CD4-positive, alpha-beta T cell treated with Interleukin-6 for 4 hours (primary cell): ENCODE data around the gene KRTAP12-4.
"Not testable (repeated sequence)": the region's sequence is repeated elsewhere in the genome, so short reads cannot be mapped to it uniquely, and the experiment has no call there.

Experiments
- DNase-seq: peaks from one replicate; pipeline ENCODE4 v3.0.0-alpha.2; 2020; ENCODE audit warnings: mixed read lengths

The KRTAP12-4 gene

GRCh38 chr21:44686843-44687561, 32.5 kb upstream of the KRTAP12-4 start:
- DNase-seq = no peak

- no peak for DNase-seq
Observed at GRCh38 chr21:44686000-44686781, 31.7 kb upstream of the KRTAP12-4 start.

- not testable (repeated sequence) for DNase-seq
Observed at GRCh38 chr21:44685050-44685449, 30.6 kb upstream of the KRTAP12-4 start.

- DNase-seq = no peak
Observed at GRCh38 chr21:44684483-44684882, 30.0 kb upstream of the KRTAP12-4 start.

GRCh38 chr21:44684077-44684476, 29.6 kb upstream of the KRTAP12-4 start:
- DNase-seq = no peak

DNA sequence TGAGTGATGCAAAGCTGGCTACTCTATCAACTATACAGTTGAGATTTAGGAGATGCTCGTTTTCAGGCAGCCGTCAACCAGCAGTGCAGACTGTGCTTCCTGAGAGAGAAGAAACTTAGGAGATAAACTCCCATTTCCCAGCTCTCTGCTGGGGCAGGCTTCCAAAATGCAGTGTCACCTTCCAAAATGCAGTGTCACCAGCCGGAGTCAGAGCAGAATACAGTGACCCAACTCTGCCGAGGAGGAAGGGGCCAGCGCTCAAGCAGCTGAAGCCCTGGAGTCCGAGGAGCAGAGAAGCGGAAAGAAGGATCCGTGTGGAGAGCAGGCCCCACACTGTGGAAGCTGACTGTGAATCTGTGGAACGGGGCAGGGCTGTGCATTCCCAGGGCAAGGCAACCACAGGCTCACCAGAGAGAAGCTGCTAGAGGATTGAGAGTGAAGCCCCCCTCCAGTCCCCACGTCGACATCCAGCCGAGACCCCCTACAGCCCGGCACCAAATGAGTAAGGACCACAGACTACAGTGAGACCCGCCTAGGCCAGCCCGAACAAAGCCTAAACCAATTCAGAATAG, 28.2 kb upstream of the KRTAP12-4 start:
- no peak for DNase-seq

GRCh38 chr21:44681861-44682579, 27.6 kb upstream of the KRTAP12-4 start, which contains the start of gene KRTAP12-1:
TSS of gene KRTAP12-1 (minus strand) at chr21:44682163. CDS start at chr21:44682123, 40 bp downstream.
- DNase-seq = no peak

DNA sequence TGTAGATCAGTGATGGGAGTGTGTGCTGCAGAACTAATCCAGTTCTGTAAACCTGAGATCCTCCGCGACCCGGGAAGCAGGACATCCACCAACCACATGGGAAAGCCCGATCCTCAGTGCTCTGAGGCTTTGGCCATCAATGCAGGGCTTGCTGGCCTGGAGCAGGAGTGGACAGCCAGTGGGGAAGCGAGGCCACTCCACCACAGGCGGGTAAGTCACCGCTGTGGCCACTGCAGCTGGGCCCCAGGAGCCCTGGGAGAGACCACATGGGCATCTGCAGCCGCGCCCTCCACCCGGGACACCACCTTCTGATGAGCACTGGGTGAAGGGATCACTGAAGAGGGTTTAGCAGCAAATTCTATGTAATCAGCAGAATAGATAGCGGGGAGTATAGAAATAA, 26.7 kb upstream of the KRTAP12-4 start:
- no peak for DNase-seq

DNA sequence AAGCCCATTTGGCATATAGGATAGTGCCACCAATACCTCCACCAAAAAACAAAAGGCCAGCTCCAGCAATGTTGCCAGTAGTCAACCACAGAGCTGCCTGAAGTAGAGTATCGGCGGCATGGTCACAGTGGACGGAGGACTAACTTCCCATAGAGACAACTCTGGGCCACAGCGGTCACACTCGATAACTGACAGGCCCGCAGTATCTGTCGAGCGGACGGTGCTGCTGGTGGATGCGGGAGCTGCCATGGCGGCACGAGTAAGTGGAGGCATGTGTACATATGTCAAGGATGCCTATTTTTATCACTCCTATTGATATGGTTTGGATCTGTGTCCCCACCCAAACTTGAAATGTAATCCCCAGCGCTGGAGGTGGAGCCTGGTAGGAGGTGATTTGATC, 23.4 kb upstream of the KRTAP12-4 start:
- no peak for DNase-seq

GRCh38 chr21:44671911-44672310, 17.5 kb upstream of the KRTAP12-4 start:
- DNase-seq = no peak

GRCh38 chr21:44670642-44671432, 16.4 kb upstream of the KRTAP12-4 start:
- DNase-seq = no peak

- DNase-seq = no peak
Observed at GRCh38 chr21:44667612-44668011, 13.2 kb upstream of the KRTAP12-4 start.

- DNase-seq = no peak
Observed at GRCh38 chr21:44666401-44667320, 12.2 kb upstream of the KRTAP12-4 start, which contains the start of gene KRTAP12-2. TSS of gene KRTAP12-2 (minus strand) at chr21:44666927. CDS start at chr21:44666886, 41 bp downstream.

DNA sequence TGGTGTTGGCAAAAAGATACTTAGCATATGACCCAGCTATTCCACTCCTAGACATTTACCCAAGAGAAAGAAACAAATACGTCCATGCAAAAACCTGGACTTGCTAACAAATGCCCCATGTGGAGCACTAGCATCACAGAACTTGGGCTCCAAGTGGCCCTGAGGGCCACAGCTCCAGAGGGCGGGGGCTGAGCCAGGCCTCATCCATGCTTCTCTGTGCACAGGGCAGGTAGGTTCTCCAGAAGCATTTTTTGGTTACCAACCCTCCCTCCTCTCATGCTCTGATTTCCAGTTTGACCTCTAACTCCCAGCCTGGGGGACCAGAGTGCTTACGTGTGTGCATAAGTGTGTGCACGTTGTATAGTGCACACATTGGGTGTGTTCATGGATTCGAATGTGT, 10.2 kb upstream of the KRTAP12-4 start:
- DNase-seq = no peak

GRCh38 chr21:44661567-44661966, 7.1 kb upstream of the KRTAP12-4 start:
- DNase-seq = not testable (repeated sequence)

- DNase-seq = peak; percentile 41
Observed at GRCh38 chr21:44658913-44659595, 4.6 kb upstream of the KRTAP12-4 start.

GRCh38 chr21:44658541-44658910, 4.1 kb upstream of the KRTAP12-4 start:
- no peak for DNase-seq

DNA sequence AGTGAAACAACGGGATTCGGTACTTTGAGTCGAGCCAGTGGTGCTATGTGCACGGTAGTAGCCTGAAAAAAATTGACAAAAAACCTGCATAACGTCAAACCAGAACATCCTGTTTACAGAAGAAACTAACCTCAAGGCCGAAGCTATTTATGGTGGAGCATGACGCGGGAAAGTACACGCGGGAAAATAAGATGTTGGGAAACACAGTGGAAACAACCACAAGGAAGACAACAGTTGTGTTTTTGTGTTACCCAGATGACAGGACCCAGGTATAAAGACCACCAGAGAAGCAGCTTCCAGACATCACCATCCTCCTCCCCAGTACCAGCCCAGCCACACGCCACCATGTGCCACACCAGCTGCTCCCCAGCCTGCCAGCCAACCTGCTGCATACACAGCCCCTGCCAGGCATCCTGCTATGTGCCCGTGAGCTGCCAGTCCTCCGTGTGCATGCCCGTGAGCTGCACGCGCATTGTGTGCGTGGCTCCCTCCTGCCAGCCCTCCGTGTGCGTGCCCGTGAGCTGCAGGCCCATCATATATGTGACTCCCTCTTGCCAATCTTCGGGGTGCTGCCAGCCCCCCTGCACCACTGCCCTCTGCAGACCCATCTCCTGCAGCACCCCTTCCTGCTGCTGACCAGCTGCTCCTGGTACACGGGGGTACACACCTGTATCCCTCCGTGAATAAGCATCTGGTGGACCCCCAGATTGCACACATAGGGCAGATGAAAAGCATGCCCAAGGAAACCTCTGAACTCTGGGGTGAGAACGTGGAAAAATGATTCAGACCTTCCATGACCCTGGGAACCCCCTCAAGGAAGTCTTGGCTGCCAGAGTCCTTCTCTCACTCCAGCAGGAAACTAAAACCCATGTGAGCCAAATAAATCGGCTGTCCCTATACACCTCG, 3.4 kb upstream of the KRTAP12-4 start, which contains the start of gene KRTAP12-3:
Gene KRTAP12-3 (plus strand): TSS at position 298 of the 906 bp plus-strand sequence. CDS start 48 bp downstream, at position 346.
- peak; percentile 63 for DNase-seq

GRCh38 chr21:44656868-44657267, 2.4 kb upstream of the KRTAP12-4 start:
- no peak for DNase-seq
